GM21423 (cell line): ENCODE results near the gene IFT52.
"Not testable (repeated sequence)": the region's sequence is repeated elsewhere in the genome, so short reads cannot be mapped to it uniquely, and the experiment has no call there.

Experiments
- ATAC-seq: cut with Tn5 transposase; IDR thresholded peaks from one replicate; pipeline ENCODE4 v1.9.1; 2021; ENCODE audit warnings: mild to moderate bottlenecking, moderate library complexity; ENCODE audit not compliant: unreplicated experiment

Gene IFT52

DNA sequence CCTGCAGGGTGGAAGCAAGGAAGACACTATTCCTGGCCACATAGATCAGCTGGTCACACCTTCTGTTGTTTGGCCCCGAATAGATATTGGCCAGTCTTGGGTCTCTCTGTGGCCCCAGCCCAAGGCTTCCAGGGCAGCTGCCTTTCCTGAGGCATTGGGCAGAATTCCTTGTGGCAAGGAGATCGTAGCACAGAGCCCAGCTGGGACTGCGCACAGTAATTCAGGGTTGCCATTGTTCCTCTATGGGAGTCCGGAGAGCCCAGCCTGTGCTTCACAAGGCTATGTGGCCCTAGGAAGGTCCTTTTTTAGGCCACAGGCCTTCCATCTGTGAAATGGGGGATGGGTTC lies 25.0 kb upstream of the IFT52 start:
- ATAC-seq = no peak

DNA sequence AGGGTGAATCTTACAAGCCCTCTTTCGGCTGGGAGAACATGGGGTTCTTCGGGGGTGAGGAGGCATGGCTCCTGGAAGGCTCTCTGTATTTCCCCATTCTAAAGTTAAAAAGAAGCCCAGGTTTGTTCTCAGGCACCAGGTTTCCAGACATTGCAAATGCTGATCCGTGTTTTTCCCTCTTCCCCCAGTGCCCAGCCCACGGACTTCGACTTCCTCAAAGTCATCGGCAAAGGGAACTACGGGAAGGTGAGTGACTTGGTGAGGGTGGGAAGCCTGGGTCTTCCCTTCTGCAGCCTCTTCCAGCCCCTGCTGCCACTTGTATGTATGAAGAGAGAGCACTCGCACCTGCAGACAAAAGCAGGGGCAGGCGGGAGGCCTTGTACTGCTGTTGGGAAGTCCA lies 23.3 kb upstream of the IFT52 start:
- ATAC-seq = no peak

DNA sequence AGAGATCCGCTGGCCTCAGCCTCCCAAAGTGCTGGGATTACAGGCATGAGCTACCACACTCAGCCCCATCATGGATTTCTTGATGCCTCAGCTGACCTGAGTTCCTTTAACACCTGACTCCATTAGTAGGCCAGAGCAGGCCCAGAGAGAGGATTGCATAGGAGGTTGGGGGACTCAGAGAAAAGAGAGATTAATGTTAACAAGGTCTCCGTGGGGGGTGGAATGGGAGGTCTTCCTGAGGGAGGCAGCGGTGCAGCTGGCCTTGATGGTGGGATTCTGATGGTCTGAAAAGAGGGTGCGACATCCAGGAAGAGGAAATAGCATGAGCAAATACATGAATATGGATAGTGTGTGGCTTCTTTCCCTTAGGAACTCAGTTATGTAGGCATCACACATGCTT lies 22.0 kb upstream of the IFT52 start:
- no peak for ATAC-seq

DNA sequence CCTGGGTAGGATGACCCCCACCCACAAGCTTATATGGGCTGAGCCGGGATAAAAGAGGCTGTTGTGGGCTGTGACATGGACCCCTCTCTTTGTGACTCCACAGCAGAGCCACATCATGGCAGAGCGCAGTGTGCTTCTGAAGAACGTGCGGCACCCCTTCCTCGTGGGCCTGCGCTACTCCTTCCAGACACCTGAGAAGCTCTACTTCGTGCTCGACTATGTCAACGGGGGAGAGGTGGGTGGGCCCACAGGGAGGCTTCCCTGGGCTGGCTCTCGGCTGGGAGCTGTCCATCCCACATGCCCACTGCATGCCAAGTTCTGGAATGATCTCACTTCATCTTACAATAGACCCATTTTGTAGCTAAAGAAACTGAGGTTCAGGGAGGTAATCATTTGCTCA lies 21.5 kb upstream of the IFT52 start:
- ATAC-seq = no peak

DNA sequence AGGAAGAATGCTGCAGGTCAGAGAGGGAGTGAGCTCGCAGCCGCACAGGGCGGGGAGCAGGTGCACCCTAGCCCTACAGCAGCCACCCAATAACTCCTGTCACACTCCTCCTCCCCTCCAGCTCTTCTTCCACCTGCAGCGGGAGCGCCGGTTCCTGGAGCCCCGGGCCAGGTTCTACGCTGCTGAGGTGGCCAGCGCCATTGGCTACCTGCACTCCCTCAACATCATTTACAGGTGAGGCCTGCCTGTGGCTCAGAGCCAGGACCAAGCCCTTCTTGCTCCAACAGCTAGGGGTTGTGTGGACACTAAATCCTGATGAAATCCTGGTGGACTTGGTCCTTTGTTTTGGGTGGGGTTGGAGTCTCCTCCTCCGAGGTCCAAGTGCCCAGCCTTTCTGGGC lies 20.2 kb upstream of the IFT52 start:
- ATAC-seq = no peak

DNA sequence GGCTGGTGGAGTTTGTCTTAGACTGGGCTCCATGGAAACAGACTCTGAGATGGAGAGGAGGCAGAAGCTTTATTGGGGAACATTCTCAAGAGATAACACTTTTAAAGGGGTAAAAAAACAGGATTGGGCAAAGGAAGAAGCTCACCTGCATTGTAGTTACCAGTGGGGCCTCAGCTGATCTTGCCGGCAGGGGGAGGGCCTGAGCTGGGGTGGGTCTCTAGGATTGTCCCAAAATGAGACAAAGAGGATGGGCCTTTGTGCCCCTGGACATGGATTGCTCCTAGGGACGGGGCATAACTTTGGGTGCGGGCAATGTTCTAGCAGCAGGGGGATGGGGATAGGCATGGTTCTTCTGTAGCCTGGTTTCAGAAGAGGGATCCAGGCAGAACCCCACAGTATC lies 19.4 kb upstream of the IFT52 start:
- no peak for ATAC-seq

DNA sequence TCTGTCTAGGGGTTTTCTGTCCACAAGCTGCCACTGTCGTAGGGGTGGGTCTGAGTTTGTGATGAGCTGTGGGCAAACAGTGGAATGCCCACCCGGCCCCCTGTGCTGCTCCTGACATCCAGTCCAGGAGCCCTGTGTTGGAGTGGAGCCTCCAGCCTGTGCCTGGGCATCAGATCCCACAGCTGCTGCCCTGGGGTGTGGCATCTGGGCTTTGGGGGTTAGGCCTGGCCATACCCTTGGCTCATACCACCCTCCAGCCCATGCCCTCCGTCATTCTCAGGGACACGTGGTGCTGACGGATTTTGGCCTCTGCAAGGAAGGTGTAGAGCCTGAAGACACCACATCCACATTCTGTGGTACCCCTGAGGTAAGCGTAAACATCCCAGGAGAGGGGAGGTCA lies 19.0 kb upstream of the IFT52 start:
- no peak for ATAC-seq

DNA sequence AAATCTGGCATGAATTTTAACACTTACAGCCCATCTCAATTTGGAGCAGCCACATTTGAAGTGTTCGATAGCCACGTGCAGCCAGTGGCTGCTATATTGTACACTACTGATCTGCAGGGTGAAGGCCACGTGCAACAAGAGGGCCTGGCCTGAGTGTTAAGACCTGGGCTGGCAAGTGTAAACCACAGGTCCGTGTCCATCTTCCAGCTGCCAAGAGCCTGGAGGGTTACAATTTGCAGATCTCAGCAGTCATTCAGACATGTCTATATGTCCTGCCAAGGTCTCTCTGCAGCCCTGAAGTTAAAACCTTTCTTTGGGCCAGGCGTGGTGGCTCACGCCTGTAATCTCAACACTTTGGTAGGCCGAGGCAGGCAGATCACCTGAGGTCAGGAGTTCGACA lies 17.8 kb upstream of the IFT52 start:
- ATAC-seq = no peak

DNA sequence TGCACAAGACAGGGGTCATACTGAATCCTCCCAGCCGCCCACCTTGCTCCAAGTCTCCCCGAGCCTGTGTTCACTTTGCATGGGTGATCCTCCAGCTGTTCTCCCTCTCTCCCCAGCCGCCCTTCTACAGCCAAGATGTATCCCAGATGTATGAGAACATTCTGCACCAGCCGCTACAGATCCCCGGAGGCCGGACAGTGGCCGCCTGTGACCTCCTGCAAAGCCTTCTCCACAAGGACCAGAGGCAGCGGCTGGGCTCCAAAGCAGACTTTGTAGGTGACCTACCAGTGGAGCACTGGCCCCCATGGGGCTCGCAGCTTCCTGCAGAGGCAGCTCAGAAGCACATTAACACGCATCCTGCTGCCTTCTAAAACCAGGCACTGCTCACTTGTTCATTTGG lies 14.6 kb upstream of the IFT52 start:
- no peak for ATAC-seq

DNA sequence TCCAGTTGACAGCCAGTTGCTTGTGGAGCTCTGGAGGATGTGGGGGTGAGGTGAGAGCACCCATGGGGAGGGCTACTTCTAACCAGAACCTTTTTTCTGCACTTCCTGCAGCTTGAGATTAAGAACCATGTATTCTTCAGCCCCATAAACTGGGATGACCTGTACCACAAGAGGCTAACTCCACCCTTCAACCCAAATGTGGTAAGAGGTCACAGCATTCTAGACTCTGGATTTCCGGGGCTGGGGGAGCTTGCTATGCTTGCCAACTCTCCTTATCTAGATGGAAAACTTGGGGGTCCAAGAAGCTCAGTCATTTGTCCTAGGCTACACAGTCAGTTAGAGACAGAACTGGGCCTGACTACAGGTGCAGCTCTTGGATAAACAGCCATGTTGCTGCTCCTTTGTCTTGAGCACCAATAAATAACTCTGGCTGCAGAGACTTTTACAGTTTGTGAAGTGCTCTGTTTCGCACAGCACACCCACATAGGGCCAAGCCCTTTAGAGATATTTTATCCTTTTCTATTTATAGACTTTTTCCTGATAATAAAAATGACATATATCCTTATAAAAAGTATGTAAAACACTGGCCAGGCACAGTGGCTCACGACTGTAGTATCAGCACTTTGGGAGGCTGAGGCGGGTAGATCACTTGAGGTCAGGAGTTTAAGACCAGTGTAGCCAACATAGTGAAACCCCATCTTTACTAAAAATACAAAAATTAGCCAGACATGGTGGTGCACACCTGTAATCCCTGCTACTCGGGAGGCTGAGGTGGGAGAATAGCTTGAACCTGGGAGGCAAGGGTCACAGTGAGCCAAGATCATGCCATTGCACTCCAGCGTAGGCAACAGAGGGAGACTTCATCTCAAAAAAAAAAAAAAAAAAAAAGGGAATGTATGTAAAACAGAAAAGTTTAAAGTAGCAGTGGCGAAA lies 10.6 kb upstream of the IFT52 start:
- ATAC-seq = no peak

DNA sequence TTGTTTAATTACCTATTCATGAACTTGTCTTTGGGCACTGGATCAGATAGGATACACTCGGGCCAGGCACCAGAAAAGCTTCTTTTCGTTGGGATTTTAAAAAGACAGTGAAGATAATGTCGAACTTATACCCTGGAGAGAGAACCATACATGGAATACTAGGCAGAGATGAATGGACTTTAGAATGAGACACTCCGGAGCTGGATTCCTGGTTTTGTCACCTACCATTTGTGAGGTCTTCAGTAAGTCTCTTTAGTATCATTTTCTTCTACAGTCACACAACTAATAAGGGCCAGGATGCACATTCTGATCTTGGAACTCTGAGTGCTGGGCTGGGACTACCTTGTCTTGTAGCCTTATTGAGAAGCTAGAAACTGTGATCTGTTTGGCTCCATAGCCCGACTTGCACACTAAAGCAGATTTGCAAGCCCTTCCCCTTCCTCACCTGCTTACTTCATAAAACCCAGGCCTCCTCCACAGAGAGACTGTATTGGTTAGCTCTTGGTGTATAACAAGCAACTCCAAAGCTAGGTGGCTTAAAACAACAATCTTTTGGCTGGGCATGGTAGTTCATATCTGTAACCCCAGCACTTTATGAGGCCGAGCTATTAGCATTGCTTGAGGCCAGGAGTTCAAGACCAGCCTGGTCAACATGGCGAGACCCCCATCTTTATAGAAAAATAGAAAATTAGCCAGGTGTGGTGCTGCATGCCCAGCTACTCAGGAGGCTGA lies 7.4 kb upstream of the IFT52 start:
- no peak for ATAC-seq

DNA sequence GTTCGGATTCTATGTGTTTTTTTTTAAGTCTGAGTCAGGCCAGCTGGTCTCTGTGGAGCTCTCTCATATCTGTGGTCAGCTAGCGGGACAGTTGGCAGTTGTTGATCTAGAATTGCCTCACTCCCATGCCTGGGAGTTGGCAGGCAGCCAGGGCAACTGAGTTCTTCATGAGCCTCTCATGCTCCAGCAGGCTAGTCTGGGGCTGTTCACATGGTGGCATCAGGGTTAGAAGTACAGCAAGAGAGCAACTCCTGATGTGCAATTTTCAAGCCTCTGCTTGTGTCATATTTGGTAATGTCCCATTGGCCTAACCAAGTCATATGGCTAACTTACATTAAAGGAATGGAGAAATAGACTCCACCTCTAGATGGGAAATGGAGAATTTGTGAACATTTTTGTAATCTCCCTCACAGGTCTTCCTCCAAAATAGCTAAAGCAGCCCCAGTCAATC lies 6.7 kb upstream of the IFT52 start:
- no peak for ATAC-seq

DNA sequence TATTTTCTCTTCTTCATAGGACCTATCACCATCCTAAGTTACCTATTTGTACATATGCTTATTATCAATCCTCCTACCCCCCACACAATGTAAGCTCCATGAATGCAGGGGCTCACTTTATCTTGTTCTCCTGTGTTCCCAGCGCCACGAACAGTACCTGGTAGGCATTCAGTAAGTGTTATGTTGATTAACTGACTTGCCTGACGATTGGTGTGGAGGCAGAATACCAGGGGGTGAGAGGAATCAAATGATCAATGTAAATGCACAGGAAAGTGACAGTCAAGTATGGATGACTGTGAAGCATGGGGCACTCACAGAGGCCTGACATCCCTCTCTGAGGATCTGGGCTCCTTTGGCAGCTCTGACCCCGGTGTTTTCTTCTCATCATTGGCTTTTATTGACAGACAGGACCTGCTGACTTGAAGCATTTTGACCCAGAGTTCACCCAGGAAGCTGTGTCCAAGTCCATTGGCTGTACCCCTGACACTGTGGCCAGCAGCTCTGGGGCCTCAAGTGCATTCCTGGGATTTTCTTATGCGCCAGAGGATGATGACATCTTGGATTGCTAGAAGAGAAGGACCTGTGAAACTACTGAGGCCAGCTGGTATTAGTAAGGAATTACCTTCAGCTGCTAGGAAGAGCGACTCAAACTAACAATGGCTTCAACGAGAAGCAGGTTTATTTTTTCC lies 6.1 kb upstream of the IFT52 start:
- ATAC-seq = no peak

DNA sequence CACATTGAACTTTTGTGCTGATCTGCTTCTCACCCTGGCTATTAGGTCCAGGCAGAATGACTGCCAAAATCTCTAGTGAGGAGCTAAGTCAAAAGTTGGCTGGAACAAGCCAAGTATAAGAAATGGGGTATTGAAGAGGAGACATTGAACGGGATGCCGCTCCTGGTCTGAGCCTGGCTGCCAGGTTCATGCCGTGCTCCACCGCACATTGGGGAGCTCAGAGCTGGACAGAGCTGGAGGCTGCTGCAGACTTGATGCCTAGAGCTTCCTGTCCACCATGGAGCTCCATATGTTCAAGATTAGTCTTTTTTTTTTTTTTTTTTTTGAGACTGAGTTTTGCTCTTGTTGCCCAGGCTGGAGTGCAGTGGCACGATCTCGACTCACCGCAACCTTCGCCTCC lies 4.1 kb upstream of the IFT52 start:
- ATAC-seq = no peak

DNA sequence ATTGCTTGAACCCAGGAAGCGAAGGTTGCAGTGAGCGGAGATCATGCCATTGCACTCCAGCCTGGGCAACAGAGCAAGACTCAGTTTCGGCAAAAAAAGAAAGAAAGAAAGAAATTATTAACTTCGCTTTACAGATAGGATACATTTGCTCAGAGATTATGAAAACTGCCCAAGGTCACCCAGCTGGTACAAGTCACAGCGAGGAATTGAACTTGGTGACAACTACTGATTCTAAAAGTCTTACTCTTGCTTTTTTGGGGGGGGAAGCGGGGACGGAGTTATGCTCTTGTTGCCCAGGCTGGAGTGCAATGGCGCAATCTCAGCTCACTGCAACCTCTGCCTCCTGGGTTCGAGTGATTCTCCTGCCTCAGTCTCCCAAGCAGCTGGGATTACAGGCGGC lies 2.2 kb upstream of the IFT52 start:
- ATAC-seq = not testable (repeated sequence)

DNA sequence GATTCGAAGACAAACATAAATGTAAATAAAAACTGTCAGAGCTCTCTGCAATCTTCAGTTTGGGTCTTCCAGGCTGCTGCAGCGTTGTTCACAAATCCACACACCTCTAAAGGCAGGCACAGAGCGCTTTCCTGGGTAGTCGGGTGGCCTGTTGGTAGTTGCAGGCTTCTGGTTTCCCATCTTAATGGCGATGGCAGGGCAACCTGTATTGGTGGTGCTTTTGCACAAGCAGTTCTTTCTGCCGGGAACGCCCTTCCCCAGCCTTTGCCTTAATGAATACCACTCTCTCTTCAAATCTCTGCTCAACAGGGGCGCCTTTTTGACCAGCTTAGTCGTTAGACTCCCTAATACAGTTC lies 723 bp upstream of the IFT52 start:
- ATAC-seq = no peak

DNA sequence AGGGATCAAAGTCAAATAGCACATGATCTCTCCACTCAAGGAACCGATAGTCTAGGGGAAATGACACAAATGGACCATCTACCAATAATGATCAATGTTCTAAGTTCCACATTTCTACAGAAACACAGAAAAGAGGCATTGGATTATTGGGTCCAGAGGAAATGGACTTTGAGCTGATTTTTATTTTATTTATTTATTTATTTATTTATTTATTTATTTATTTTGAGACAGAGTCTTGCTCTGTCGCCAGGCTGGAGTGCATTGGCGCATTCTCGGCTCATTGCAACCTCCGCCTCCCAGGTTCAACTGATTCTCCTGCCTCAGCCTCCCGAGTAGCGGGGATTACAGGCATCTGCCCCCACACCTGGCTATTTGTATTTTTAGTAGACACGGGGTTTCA lies 11.2 kb downstream of the IFT52 start:
- ATAC-seq = not testable (repeated sequence)

DNA sequence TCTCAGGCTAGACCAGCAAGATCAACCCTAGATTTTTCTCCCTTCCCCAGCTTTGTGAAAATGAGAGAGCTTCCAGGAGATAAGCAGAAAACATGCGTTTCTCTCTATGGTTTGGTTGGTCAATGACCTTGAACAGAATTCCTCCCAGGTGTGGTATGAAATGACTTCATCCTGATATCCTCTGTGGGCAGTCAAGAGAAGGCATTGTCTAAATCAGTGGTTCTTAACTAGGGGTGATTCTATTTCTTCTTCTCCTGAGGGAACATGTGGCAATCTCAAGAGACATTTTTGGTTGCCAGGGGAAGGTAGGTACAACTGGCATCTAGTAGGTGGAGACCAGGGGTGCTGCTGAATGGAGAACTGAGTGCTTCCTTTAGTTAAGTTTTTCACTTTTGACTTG lies 12.4 kb downstream of the IFT52 start:
- no peak for ATAC-seq

DNA sequence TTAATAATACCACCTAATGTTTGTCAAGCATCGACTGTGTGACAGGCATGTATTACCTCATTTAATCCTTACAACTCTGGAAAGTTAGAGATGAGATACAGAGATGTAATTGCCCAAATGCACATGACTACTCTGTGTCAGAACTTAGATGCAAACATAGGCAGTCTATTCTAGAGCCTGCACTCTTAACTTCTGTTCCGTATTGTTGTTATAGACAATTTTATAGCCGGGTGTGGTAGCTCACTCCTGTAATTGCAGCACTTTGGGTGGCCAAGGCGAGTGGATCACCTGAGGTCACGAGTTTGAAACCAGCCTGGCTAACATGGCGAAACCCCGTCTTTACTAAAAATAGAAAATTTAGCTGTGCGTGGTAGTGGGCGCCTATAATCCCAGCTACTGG lies 15.0 kb downstream of the IFT52 start:
- no peak for ATAC-seq

DNA sequence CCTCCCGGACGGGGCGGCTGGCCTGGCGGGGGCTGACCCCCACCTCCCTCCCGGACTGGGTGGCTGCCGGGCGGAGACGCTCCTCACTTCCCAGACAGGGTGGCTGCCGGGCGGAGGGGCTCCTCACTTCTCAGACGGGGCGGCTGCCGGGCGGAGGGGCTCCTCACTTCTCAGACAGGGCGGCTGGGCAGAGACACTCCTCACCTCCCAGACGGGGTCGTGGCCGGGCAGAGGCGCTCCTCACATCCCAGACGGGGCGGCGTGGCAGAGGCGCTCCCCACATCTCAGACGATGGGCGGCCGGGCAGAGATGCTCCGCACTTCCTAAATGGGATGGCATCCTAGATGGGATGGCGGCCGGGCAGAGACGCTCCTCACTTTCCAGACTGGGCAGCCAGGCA lies 16.5 kb downstream of the IFT52 start:
- ATAC-seq = not testable (repeated sequence)

DNA sequence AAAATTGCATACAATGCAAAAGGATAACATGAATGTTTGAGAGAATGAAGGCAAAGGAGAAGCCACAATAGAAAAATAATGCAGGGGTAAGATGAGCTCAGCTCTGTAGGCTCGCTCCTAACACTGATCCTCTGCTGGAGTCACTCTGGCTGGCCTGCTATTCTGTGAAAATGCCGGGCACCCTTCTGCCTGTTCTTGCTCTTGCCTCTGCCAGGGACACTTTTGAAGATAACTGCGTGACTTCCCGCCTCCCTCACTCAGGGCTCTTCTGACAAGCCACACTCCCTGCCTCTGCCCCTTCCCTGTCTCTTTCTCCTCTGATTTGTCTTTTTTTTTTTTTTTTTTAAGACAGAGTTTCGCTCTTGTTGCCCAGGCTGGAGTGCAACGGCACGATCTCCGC lies 40.9 kb downstream of the IFT52 start:
- ATAC-seq = no peak

DNA sequence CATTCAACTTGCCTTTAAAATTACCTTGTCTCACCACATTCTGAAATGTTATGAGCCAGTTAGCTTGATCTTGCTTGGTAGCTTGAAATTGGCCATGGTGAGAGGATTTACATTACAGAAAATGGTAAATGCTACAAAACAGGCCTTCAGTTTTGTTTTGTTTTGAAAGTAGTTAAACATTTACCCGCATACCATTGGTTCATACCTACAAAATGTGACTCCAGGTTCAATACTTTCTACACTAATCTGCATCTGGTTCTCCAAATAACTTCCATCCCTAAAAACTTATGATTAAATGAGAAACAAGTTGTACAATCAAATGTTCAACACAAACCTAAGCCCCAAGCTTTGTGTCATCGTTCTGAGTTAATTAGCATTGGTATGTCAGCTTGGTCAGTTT lies 45.7 kb downstream of the IFT52 start:
- no peak for ATAC-seq
